Frontal cortex (tissue), 4 donors: ENCODE results near the gene ZBTB46. TPM values are rescaled to one million over a fixed set of nuclear protein-coding genes. Genes with fewer than 3 reads are reported as not detected.
"Not testable (repeated sequence)": the region's sequence is repeated elsewhere in the genome, so short reads cannot be mapped to it uniquely, and the experiment has no call there.

Experiments
- DNase-seq, 2 donors: peaks; one replicate each; pipeline ENCODE4 v3.0.0; 2012; ENCODE audit warnings: low spot score in 2 of 2
- FAIRE-seq: peaks from 2 replicates; lab custom pipeline; 2012; peaks lifted over from hg19 to GRCh38; lab: Jason Lieb, UNC
- total RNA-seq: library from RNA; depleted of rRNA; stranded (reverse); fragments of >200 nt; gene quantifications from one replicate; pipeline ENCODE4 v1.2.3, GENCODE V29; 2014
- donor health status: control.
- donor health status: control.
- donor health status: control.

Gene ZBTB46
- 22.4 TPM for total RNA-seq

DNA sequence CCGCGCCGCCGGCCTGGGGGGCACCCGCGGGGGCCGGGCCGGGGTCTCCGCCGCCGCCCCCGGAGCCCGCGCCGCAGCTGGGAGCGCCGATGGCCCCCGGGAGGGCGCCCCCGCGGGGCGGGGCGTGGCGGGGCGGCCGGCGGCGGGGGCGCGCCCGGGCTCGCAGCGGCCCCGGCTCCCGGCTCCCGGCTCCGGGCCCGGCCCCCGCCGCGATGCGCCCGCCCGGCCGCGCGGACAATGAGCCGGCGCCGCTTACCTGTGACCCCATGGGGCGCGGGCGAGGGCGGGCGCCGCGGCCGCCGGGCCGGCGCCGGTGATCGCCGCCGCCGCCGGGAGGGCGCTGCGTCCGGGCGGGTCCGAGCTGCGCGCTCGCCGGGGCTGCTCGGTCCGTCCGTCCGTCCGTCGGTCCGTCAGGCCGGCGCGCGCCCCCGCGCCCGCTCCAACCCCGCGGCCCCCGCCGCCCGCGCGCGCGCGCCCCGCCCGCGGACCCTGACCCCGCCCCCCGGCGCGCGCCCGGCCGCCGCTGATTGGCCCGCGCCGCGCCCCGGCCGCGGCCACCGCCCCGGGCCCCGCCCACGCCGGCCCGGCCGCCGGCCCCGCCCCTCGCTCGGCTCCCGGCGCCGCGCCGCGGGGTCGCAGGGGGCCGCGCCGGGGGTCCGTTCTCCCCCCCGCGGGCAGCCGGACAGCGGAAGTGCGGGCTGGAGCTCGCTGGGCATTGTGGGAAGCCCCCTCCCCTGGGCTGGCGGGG, at the start of gene ZBTB46:
Gene ZBTB46, minus strand, starts transcription at position 424 of the 748 bp plus-strand sequence. CDS start 40,507 bp downstream, outside the sequence.
- peak; percentile 95 for DNase-seq

DNA sequence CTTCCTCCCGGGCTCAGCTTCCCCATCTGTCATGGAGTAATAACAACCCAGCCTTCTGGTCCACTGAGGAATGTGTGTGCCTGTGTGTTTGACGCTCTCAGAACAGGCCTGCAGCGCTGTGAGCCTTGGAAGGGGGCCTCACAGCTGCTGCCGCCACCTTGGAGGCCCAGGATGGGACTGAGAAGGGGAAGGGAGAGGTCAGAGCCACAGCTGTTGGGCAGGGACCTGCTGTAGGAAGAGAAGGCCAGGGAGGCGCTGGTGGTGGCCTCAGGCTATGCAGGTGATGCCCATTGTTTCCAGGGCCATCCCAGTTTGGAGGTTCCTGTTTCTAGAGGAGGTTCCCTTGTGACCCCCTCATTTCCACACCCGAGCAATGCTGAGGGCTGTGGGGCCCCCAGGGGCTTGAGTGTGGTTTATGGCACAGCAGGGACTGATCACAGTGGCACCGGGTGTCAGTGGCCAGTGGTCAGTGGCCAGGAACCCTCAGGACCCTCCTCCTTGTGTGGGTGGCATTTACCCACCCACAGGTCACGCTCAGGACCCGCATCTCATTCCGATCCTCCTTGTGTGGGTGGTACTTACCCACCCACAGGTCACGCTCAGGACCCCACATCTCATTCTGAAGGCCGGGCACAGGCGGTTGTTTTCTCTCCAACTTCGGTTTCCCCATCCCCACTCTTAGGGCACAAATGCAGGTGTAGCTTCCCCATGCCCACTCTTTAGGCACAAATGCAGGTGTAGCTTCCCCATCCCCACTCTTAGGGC, 48.0 kb upstream of the ZBTB46 start:
- no peak for FAIRE-seq
- no peak for DNase-seq

More for the DNA sequence above, at the start of gene ZBTB46:
- no peak for FAIRE-seq

DNA sequence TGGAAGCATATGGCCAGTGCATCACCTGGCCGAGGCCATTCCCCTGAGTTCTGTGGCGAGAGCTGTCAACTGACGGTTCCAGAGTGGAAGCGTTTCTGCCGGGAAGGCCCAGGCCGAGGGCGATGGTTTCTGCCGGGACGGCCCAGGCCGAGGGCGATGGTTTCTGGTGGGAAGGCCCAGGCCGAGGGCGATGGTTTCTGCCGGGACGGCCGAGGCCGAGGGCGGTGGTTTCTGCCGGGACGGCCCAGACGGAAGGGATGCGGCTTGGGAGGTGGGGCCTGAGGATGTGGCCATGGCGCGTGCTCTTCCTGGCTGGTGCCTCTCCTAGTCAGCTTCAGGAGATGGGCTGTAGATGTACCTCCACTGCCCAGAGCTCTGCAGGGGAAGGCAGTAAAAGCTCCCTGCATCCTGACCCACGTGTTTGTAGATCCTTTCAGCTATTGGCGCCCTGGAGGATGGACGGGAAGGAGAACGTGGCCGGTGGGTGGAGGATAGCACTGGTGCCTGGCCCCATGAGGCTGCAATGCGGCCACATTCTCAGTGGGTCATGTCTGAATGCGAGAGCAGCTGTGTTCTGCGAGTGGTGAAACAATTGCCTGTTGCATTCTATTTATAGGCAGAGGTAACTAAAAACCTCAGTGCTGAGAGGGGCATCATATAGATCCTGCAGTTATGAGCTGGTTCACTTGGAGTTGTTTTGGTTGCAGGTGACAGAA, 46.8 kb upstream of the ZBTB46 start:
- DNase-seq (no peak), FAIRE-seq (no peak)

DNA sequence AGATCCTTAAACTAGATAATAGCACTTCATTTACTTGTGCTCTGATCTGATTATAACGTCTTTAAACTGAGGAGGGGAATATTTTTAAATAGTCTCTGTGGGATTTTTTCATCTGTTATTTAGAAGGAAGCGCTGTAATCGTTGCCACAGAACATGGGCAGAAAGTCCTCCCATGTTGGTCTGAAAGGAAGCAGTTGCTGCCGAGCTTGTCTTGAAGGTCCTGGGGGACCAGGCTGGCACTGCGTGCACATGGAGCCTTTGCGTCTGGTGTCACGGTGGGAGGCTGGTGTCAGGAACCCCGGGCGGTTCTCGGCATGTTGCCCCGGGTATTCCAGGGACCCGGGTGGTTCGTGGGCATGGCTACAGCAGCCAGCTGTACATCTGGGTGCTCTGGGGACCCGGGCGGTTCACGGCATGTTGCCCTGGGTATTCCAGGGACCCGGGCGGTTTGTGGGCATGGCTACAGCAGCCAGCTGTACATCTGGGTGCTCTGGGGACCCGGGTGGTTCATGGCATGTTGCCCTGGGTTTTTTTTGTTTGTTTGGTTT, 45.5 kb upstream of the ZBTB46 start:
- FAIRE-seq (no peak), DNase-seq (no peak)

- FAIRE-seq, DNase-seq: not testable (repeated sequence)
These were observed 43.2 kb upstream of the ZBTB46 start for GRCh38 chr20:63874241-63874640.

DNA sequence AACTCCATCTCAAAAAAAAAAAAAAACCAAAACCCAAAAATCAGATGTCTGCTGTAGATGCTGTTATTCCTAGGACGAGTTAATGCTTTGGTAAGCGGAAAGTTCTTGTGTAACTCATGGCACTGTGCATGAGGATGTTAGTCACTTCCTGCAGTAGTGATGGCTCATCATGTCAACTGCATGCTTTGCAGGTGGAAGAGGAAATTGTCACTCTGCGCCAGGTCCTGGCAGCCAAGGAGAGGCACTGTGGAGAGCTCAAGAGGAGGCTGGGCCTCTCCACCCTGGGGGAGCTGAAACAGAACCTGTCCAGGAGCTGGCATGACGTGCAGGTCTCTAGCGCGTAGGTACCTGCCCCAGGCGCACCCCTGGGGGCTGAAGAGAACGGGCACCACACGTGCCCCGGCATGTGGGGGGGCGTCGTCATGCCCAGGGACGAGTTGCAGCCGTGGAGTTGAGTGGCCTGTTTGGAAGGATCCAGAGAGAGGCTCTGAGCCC, 42.5 kb upstream of the ZBTB46 start:
- FAIRE-seq: no peak

GRCh38 chr20:63868264-63868663, 37.2 kb upstream of the ZBTB46 start:
- DNase-seq (no peak), FAIRE-seq (no peak)

More for the DNA sequence above, 42.5 kb upstream of the ZBTB46 start:
- DNase-seq: no peak

GRCh38 chr20:63867042-63867441, 36.0 kb upstream of the ZBTB46 start:
- DNase-seq, FAIRE-seq: not testable (repeated sequence)

- FAIRE-seq: no peak
- DNase-seq: peak; percentile 99
These were observed 34.0 kb upstream of the ZBTB46 start, which contains the start of gene TPD52L2 for GRCh38 chr20:63864978-63865640. Gene TPD52L2, plus strand, starts transcription at chr20:63865270. Its CDS starts 96 bp downstream, at chr20:63865366.

DNA sequence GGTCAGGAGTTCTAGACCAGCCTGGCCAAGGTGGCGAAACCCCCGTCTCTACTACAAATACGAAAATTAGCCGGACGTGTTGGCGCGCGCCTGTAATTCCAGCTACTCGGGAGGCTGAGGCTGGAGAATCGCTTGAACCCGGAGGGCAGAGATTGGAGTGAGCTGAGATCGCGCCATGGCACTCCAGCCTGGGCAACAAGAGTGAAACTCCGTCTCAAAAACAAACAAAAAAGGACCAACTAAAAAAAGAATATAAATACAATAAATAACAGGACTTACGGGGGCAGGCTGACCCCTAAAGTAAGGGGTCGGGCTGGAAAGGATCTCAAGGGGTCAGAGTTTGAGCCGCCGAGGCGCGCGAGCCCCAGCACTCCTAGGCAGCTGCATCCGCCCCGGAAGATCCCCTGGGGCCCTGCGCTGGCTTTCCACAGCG, 33.5 kb upstream of the ZBTB46 start:
- DNase-seq (no peak), FAIRE-seq (no peak)

GRCh38 chr20:63863798-63864544, 32.9 kb upstream of the ZBTB46 start:
- FAIRE-seq (no peak), DNase-seq (peak; percentile 79 to 86)

- DNase-seq (no peak), FAIRE-seq (no peak)
These were observed 32.1 kb upstream of the ZBTB46 start for GRCh38 chr20:63863021-63863797.

DNA sequence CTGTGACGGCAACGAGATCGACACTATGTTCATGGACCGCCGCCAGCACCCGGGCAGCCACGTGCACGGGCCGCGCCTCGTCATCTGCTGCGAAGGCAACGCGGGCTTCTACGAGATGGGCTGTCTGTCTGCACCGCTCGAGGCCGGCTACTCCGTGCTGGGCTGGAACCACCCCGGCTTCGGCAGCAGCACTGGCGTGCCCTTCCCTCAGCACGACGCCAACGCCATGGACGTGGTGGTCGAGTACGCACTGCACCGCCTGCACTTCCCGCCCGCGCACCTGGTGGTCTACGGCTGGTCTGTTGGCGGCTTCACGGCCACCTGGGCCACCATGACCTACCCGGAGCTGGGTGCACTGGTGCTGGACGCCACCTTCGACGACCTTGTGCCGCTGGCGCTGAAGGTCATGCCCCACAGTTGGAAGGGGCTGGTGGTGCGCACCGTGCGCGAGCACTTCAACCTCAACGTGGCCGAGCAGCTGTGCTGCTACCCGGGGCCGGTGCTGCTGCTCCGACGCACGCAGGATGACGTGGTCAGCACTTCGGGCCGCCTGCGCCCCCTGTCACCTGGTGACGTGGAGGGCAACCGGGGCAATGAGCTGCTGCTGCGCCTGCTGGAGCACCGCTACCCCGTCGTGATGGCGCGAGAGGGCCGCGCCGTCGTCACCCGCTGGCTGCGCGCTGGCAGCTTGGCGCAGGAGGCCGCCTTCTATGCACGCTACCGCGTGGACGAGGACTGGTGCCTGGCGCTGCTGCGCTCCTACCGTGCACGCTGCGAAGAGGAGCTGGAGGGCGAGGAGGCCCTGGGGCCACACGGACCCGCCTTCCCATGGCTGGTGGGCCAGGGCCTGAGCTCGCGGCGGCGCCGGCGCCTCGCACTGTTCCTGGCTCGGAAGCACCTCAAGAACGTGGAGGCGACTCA, 31.2 kb upstream of the ZBTB46 start:
- FAIRE-seq: no peak
- no peak for DNase-seq

- FAIRE-seq: no peak
These were observed 30.4 kb upstream of the ZBTB46 start, which contains the start of gene ABHD16B for GRCh38 chr20:63861365-63861934. Gene ABHD16B, plus strand, starts transcription at chr20:63861498. Its CDS starts 43 bp downstream, at chr20:63861541.

DNA sequence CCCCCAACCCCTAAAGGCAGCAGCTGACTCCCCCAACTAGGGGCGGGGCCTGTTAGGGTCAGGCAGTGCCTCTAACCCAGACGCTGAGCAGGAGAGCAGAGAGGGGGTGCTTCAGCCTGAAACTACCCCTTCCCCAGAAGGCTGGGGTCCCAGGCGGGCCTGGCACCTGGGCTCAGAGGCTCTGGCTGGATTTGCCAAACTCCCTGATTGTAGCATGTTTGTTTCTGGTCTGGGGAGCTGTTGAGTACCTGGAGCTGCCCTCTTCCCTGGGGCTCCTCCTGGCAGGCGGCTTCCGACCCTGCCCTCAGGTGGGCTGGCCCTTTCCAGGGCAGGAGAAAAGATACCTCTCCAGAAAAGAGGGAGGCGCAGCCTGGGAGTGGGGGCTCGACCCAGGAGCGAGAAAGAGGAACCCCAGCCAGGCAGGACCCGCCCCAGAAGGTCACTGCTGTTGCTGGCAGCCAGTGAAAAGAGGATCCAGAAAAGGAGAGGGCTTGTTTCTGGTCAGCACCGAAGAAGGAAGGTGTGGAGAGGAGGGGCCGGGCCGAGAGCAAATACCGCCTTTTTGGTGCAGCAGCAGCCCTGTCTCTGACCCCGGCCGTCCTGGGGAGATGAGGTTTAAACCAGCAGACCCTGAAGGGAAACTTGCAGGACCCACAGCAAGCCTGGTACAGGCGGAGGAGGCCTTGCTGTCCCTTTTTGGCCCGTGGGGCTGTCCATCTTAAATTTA, 29.4 kb upstream of the ZBTB46 start:
- DNase-seq (no peak), FAIRE-seq (no peak)

More at GRCh38 chr20:63861365-63861934, 30.4 kb upstream of the ZBTB46 start, which contains the start of gene ABHD16B:
- DNase-seq: no peak
